K562 (cell line): ENCODE data around the gene MMP24. TPM values are rescaled to one million over a fixed set of nuclear protein-coding genes. Genes with fewer than 3 reads are reported as not detected.

ENCODE experiments used
- CBFA2T2 ChIP-seq: fragments of 450-650 bp; conservative IDR thresholded peaks from 2 replicates; pipeline ENCODE4 v1.6.1; 2017; ENCODE audit warnings: mild to moderate bottlenecking
- CTBP1 ChIP-seq: fragments of 450-650 bp; IDR thresholded peaks from 2 replicates; pipeline ENCODE4 v1.6.1; 2016; ENCODE audit warnings: borderline replicate concordance
- ERF ChIP-seq: fragments of 450-650 bp; formaldehyde crosslinking; IDR thresholded peaks from 2 replicates; pipeline ENCODE4 v1.4.0; 2020; ENCODE audit warnings: mild to moderate bottlenecking, mixed read lengths
- GTF2F1 ChIP-seq: IDR thresholded peaks from 2 replicates; pipeline ENCODE4 v1.6.1; 2011; ENCODE audit warnings: low read depth, low read length, improper control_type of control experiment
- KDM1A ChIP-seq, 2 experiments: fragments of 450-650 bp; IDR thresholded peaks; 2 replicates each; pipeline ENCODE4 v1.6.1; 2016; ENCODE audit warnings: mild to moderate bottlenecking in 2 of 2
- LEF1 ChIP-seq: fragments of 450-650 bp; IDR thresholded peaks from 2 replicates; pipeline ENCODE4 v1.6.1; 2016; ENCODE audit warnings: mild to moderate bottlenecking
- MAFF ChIP-seq: IDR thresholded peaks from 2 replicates; pipeline ENCODE4 v1.6.1; 2012; ENCODE audit warnings: low read length, improper control_type of control experiment
- NR2C1 ChIP-seq, 2 experiments: fragments of 450-650 bp; IDR thresholded peaks; 2 replicates each; pipeline ENCODE4 v1.6.1; 2017; ENCODE audit warnings: mild to moderate bottlenecking in 2 of 2, antibody characterized with exemption in 1 of 2, inconsistent platforms in 1 of 2, missing compliant biosample characterization in 1 of 2, missing genetic modification characterization in 1 of 2
- OTX1 ChIP-seq: fragments of 450-650 bp; formaldehyde crosslinking; IDR thresholded peaks from 2 replicates; pipeline ENCODE4 v1.4.0; 2022; ENCODE audit warnings: mild to moderate bottlenecking
- PHF20 ChIP-seq: fragments of 450-650 bp; IDR thresholded peaks from 2 replicates; pipeline ENCODE4 v1.6.1; 2018; ENCODE audit not compliant: partially characterized antibody
- SAP30 ChIP-seq: fragments of 200-600 bp; sonication (generic); IDR thresholded peaks from 2 replicates; pipeline ENCODE4 v1.6.1; 2012; ENCODE audit warnings: borderline replicate concordance, low read depth, mild to moderate bottlenecking, moderate library complexity, low read length, control low read depth, inconsistent platforms; ENCODE audit not compliant: insufficient read depth, poor library complexity, severe bottlenecking
- SRF ChIP-seq, 2 experiments: fragments of 250-450, 450-650 bp in 1 of 2; sonication (Bioruptor Pico) in 1 of 2; sonication (generic) in 1 of 2; formaldehyde crosslinking; IDR thresholded peaks; 2 replicates each; pipeline versions ENCODE4 v1.5.0 to v1.5.1; 2020 to 2022; ENCODE audit warnings: mild to moderate bottlenecking in 1 of 2, missing genetic modification reagents in 1 of 2
- ZBTB7A ChIP-seq: IDR thresholded peaks from 2 replicates; pipeline ENCODE4 v1.6.1; 2011; ENCODE audit warnings: low read depth, mild to moderate bottlenecking, low read length, moderate library complexity, borderline replicate concordance; ENCODE audit not compliant: control insufficient read depth
- ZNF41 ChIP-seq: fragments of 250-450 bp; sonication (Bioruptor Pico); conservative IDR thresholded peaks from 2 replicates; pipeline ENCODE4 v1.4.0; 2020; ENCODE audit warnings: mild to moderate bottlenecking
- ZNF764 ChIP-seq: fragments of 250-450 bp; sonication (Bioruptor Pico); IDR thresholded peaks from 2 replicates; pipeline ENCODE4 v1.4.0; 2020; ENCODE audit warnings: low read depth, mild to moderate bottlenecking, moderate library complexity
- ZNF780A ChIP-seq: fragments of 250-450 bp; sonication (Bioruptor Pico); IDR thresholded peaks from 2 replicates; pipeline ENCODE4 v1.5.0; 2021; ENCODE audit warnings: mild to moderate bottlenecking
- ZZZ3 ChIP-seq: fragments of 450-650 bp; IDR thresholded peaks from 2 replicates; pipeline ENCODE4 v1.6.1; 2016; ENCODE audit warnings: antibody characterized with exemption, mild to moderate bottlenecking, moderate library complexity
- polyA plus RNA-seq, 8 experiments: library from polyadenylated mRNA; depleted of rRNA in 4 of 8; stranded (reverse) in 5 of 8; unstranded in 3 of 8; fragments of >200 nt; fragmentation: Nextera tagmentation in 2 of 8; fragmentation: Illumina TruSeq in 1 of 8; extraction: Ambion mirVana in 2 of 8; extraction: Trizol in 1 of 8; gene quantifications; 2 replicates each; pipeline versions ENCODE4 v1.2.1 to v1.2.3, GENCODE V29; 2011 to 2014; ENCODE audit warnings: inconsistent platforms in 1 of 8, missing spikeins in 1 of 8
- total RNA-seq, 7 experiments: library from RNA; depleted of rRNA in 6 of 7; stranded (reverse); fragments of >200 nt in 6 of 7; fragmentation: Illumina TruSeq in 2 of 7; extraction: Trizol in 2 of 7; gene quantifications; 2 replicates each; pipeline versions ENCODE4 v1.2.1 to v1.2.3, GENCODE V29; 2011 to 2021; ENCODE audit warnings: low replicate concordance in 1 of 7
- TF ChIP-seq, protein P1 (sequence below): sonication (generic); formaldehyde crosslinking; IDR thresholded peaks from 2 replicates; pipeline ENCODE4 v1.8.0; 2022; ENCODE audit warnings: mild to moderate bottlenecking, missing genetic modification reagents
- TF ChIP-seq, protein P2 (sequence below): IDR thresholded peaks from 2 replicates; pipeline ENCODE4 v1.6.1; 2011; ENCODE audit warnings: borderline replicate concordance, low read depth, mild to moderate bottlenecking, moderate library complexity, low read length; ENCODE audit not compliant: insufficient read depth, poor library complexity, severe bottlenecking
- TF ChIP-seq, protein P3 (sequence below): fragments of 200-800 bp; sonication (Bioruptor generic); IDR thresholded peaks from 2 replicates; pipeline ENCODE4 v1.6.1; 2017; ENCODE audit warnings: missing genetic modification characterization, missing compliant biosample characterization
- TF ChIP-seq, protein P4 (sequence below): sonication (generic); formaldehyde crosslinking; IDR thresholded peaks from 2 replicates; pipeline ENCODE4 v1.8.1; 2023; ENCODE audit warnings: mild to moderate bottlenecking, missing genetic modification reagents, moderate library complexity

Gene MMP24
- total and polyA plus RNA-seq, 9 of the 15 experiments (the other 6 are each of a cell fraction or from before 2014, with no cell fraction given): 0.03 to 0.07 (median 0.03) TPM; not detected in 6

DNA sequence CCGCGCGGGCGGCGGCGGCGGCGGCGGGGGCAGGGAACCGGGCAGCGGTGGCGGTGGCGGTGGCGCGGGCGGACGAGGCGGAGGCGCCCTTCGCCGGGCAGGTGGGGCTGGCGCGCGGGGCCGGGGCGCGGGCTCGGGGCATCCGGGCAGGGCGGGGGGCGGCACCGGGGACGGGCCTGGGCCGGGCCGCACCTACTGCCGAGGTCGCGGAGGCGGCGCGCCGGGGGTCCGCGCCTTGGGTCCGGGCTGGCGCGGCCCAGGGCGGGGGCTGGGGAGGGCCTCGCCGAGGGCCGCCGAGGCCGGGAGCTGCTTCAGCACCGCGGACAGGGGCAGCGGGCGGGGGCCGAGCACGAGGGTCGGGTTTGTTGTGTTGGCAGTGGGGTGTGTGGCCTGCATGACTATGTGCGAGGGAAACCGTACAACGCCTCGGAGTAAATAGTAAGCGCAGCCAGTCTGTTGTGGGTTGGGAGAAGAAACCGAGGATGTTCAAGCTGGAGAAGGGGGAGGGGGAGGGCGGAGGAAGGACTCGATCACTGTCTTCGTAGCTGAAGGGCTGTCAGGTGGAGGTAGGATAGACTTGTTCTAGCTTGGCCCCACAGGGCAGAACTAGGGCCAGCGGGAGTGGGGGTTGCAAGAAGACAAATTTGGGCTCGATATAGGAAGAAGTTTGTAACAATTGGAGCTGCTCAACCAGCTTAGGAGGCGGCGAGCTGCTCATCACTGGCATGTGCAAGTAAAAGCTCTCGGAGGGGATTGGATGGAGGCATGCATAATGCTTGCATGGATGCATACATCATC, 593 bp downstream of the MMP24 start (continued):
- TF ChIP-seq OTX1 (CRISPR knock-in tag) (no peak), LEF1 (no peak), ZZZ3 (no peak), NR2C1 (IDR thresholded peaks at IDR 0.05) (no peak), NR2C1 (tag; IDR thresholded peaks at IDR 0.05) (no peak), MAFF (no peak), KDM1A (IDR thresholded peaks at IDR 0.05) (peak in 1 of 2 experiments; percentile 96; a peak in 2 of 4 replicates), SRF (CRISPR knock-in tag; IDR thresholded peaks at IDR 0.05) (0 out of 4 replicates have a peak, but pooled peaks of 1 of the 2 experiments have one; percentile 42), ZNF780A (CRISPR knock-in tag) (no peak), CTBP1 (no peak), ZBTB7A (peak; percentile 76; the same call in 1 of the 2 replicates), PHF20 (no peak), SAP30 (peak; percentile 71), ZNF41 (CRISPR knock-in tag) (no peak), ZNF764 (CRISPR knock-in tag) (no peak), ERF (CRISPR knock-in tag) (no peak), CBFA2T2 (no peak), GTF2F1 (no peak)
- TF ChIP-seq, protein P1, sequence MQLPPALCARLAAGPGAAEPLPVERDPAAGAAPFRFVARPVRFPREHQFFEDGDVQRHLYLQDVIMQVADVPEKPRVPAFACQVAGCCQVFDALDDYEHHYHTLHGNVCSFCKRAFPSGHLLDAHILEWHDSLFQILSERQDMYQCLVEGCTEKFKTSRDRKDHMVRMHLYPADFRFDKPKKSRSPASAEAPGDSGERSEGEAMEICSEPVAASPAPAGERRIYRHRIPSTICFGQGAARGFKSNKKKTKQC (CRISPR knock-in tag): peak; percentile 81
- TF ChIP-seq, protein P2, sequence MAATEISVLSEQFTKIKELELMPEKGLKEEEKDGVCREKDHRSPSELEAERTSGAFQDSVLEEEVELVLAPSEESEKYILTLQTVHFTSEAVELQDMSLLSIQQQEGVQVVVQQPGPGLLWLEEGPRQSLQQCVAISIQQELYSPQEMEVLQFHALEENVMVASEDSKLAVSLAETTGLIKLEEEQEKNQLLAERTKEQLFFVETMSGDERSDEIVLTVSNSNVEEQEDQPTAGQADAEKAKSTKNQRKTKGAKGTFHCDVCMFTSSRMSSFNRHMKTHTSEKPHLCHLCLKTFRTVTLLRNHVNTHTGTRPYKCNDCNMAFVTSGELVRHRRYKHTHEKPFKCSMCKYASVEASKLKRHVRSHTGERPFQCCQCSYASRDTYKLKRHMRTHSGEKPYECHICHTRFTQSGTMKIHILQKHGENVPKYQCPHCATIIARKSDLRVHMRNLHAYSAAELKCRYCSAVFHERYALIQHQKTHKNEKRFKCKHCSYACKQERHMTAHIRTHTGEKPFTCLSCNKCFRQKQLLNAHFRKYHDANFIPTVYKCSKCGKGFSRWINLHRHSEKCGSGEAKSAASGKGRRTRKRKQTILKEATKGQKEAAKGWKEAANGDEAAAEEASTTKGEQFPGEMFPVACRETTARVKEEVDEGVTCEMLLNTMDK: no peak
- TF ChIP-seq, protein P3, sequence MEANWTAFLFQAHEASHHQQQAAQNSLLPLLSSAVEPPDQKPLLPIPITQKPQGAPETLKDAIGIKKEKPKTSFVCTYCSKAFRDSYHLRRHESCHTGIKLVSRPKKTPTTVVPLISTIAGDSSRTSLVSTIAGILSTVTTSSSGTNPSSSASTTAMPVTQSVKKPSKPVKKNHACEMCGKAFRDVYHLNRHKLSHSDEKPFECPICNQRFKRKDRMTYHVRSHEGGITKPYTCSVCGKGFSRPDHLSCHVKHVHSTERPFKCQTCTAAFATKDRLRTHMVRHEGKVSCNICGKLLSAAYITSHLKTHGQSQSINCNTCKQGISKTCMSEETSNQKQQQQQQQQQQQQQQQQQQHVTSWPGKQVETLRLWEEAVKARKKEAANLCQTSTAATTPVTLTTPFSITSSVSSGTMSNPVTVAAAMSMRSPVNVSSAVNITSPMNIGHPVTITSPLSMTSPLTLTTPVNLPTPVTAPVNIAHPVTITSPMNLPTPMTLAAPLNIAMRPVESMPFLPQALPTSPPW (CRISPR knock-in tag): peak; percentile 74
- TF ChIP-seq, protein P4, sequence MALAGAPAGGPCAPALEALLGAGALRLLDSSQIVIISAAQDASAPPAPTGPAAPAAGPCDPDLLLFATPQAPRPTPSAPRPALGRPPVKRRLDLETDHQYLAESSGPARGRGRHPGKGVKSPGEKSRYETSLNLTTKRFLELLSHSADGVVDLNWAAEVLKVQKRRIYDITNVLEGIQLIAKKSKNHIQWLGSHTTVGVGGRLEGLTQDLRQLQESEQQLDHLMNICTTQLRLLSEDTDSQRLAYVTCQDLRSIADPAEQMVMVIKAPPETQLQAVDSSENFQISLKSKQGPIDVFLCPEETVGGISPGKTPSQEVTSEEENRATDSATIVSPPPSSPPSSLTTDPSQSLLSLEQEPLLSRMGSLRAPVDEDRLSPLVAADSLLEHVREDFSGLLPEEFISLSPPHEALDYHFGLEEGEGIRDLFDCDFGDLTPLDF (CRISPR knock-in tag): no peak
